NCI-H510A (cell line): ENCODE results near the gene CFAP61.
"Not testable (repeated sequence)": the region's sequence is repeated elsewhere in the genome, so short reads cannot be mapped to it uniquely, and the experiment has no call there.

ENCODE experiments used
- DNase-seq: peaks from one replicate; lab custom pipeline; 2025; lab: John Stamatoyannopoulos, UW

Gene CFAP61

GRCh38 chr20:20231528-20232298 is 179.4 kb downstream of the CFAP61 start:
- no peak for DNase-seq

GRCh38 chr20:20233041-20233514 is 180.7 kb downstream of the CFAP61 start:
- DNase-seq = no peak

- no peak for DNase-seq
Measured at GRCh38 chr20:20235681-20236080, 183.3 kb downstream of the CFAP61 start.

- DNase-seq = peak; percentile 55
Measured at GRCh38 chr20:20237093-20237959, 185.0 kb downstream of the CFAP61 start.

- no peak for DNase-seq
Measured at GRCh38 chr20:20241976-20242375, 189.6 kb downstream of the CFAP61 start.

- DNase-seq = not testable (repeated sequence)
Measured at GRCh38 chr20:20244384-20244783, 192.1 kb downstream of the CFAP61 start.

GRCh38 chr20:20246996-20247633 is 194.8 kb downstream of the CFAP61 start:
- no peak for DNase-seq

- DNase-seq = no peak
Measured at GRCh38 chr20:20248620-20249200, 196.4 kb downstream of the CFAP61 start.

- no peak for DNase-seq
Measured at GRCh38 chr20:20251317-20251716, 199.0 kb downstream of the CFAP61 start.

- no peak for DNase-seq
Measured at GRCh38 chr20:20251836-20252235, 199.5 kb downstream of the CFAP61 start.

- DNase-seq = no peak
Measured at GRCh38 chr20:20253039-20253743, 200.9 kb downstream of the CFAP61 start.

GRCh38 chr20:20253744-20254330 is 201.5 kb downstream of the CFAP61 start:
- no peak for DNase-seq

- no peak for DNase-seq
Measured at GRCh38 chr20:20255099-20255498, 202.8 kb downstream of the CFAP61 start.

- no peak for DNase-seq
Measured at GRCh38 chr20:20259533-20259932, 207.2 kb downstream of the CFAP61 start.

GRCh38 chr20:20261159-20261558 is 208.8 kb downstream of the CFAP61 start:
- DNase-seq = no peak

GRCh38 chr20:20265210-20265609 is 212.9 kb downstream of the CFAP61 start:
- DNase-seq = no peak

GRCh38 chr20:20266552-20266951 is 214.2 kb downstream of the CFAP61 start:
- DNase-seq = no peak

- DNase-seq = peak; percentile 95
Measured at GRCh38 chr20:20267685-20268370, 215.5 kb downstream of the CFAP61 start.

GRCh38 chr20:20271271-20271670 is 218.9 kb downstream of the CFAP61 start:
- DNase-seq = no peak

GRCh38 chr20:20272686-20273085 is 220.4 kb downstream of the CFAP61 start:
- DNase-seq = no peak
